A549 (cell line): ENCODE measurements around the gene VAT1L. TPM values are rescaled to one million over a fixed set of nuclear protein-coding genes. Genes with fewer than 3 reads are reported as not detected.

Experiments
- ATAC-seq, 2 experiments: fragments of 200-7000 bp in 1 of 2; fragments of >200 bp in 1 of 2; cut with Nextera tagmentation in 1 of 2; cut with Tn5 transposase in 1 of 2; 3 replicates each; pipeline versions ENCODE4 v1.8.0 to v1.9.1; 2018 to 2020; ENCODE audit warnings: mild to moderate bottlenecking in 1 of 2, moderate library complexity in 1 of 2
- CTCF ChIA-PET: fragments of 300-600 bp; sonication (Branson Sonifier 250); formaldehyde crosslinking; extraction: SDS; loops from one replicate; lab custom pipeline; 2021; ENCODE audit warnings: antibody characterized with exemption, inconsistent platforms; lab: Yijun Ruan, JAX
- POLR2A ChIA-PET: fragments of 350-600 bp; formaldehyde crosslinking; extraction: SDS; loops from one replicate; lab custom pipeline; 2021; ENCODE audit warnings: antibody characterized with exemption, inconsistent platforms; lab: Yijun Ruan, JAX
- DNase-seq, 2 experiments: peaks; one replicate each; pipeline versions ENCODE4 v3.0.0 to v3.0.0-alpha.2; 2011 to 2016; ENCODE audit warnings: low read depth in 1 of 2, low spot score in 1 of 2
- FAIRE-seq: peaks from 2 replicates; lab custom pipeline; 2011; peaks lifted over from hg19 to GRCh38; lab: Jason Lieb, UNC
- H3K27ac ChIP-seq, 2 experiments: fragments of >200 bp; sonication (Bioruptor Twin); formaldehyde crosslinking; 3 replicates each; pipeline ENCODE4 v1.5.1; 2016 to 2017
- H3K4me1 ChIP-seq: fragments of >200 bp; sonication (Bioruptor Twin); formaldehyde crosslinking; 3 replicates; pipeline ENCODE4 v1.6.1; 2016
- H3K4me2 ChIP-seq: fragments of >200 bp; sonication (Bioruptor Twin); formaldehyde crosslinking; 3 replicates; pipeline ENCODE4 v1.6.1; 2016
- H3K4me3 ChIP-seq: fragments of >200 bp; sonication (Bioruptor Twin); formaldehyde crosslinking; 3 replicates; pipeline ENCODE4 v1.5.1; 2016
- H3K9me3 ChIP-seq: fragments of >200 bp; sonication (Bioruptor Twin); formaldehyde crosslinking; 3 replicates; pipeline ENCODE4 v1.6.1; 2016
- BHLHE40 ChIP-seq: IDR thresholded peaks from 2 replicates; pipeline ENCODE4 v1.6.1; 2012; ENCODE audit warnings: low read depth, low read length, inconsistent platforms
- CBX2 ChIP-seq: fragments of 200-600 bp; sonication (generic); IDR thresholded peaks from 2 replicates; pipeline ENCODE4 v1.6.1; 2016; ENCODE audit warnings: low read depth, mild to moderate bottlenecking, borderline replicate concordance
- CBX8 ChIP-seq: fragments of 200-600 bp; sonication (generic); IDR thresholded peaks from 2 replicates; pipeline ENCODE4 v1.6.1; 2016
- EHMT2 ChIP-seq: fragments of 200-600 bp; sonication (generic); IDR thresholded peaks from 2 replicates; pipeline ENCODE4 v1.6.1; 2016; ENCODE audit warnings: antibody characterized with exemption, low read depth, mild to moderate bottlenecking, moderate library complexity
- ESRRA ChIP-seq: fragments of 150-350 bp; IDR thresholded peaks from 2 replicates; pipeline ENCODE4 v1.6.1; 2014; ENCODE audit warnings: mild to moderate bottlenecking, low read length, borderline replicate concordance
- FOXS1 ChIP-seq: fragments of 250-450 bp; sonication (Bioruptor Pico); IDR thresholded peaks from 2 replicates; pipeline ENCODE4 v1.5.0; 2020; ENCODE audit warnings: mild to moderate bottlenecking, moderate library complexity
- GATA3 ChIP-seq: IDR thresholded peaks from 2 replicates; pipeline ENCODE4 v1.6.1; 2012; ENCODE audit warnings: borderline replicate concordance
- HEYL ChIP-seq: fragments of 250-450 bp; sonication (Bioruptor Pico); IDR thresholded peaks from 2 replicates; pipeline ENCODE4 v1.8.0; 2021; ENCODE audit warnings: mild to moderate bottlenecking, moderate library complexity
- HOXA7 ChIP-seq: fragments of 250-450 bp; sonication (Bioruptor Pico); IDR thresholded peaks from 2 replicates; pipeline ENCODE4 v1.5.0; 2020; ENCODE audit warnings: mild to moderate bottlenecking, moderate library complexity
- HOXB5 ChIP-seq: fragments of 250-450 bp; sonication (Bioruptor Pico); IDR thresholded peaks from 2 replicates; pipeline ENCODE4 v1.5.0; 2020; ENCODE audit warnings: mild to moderate bottlenecking, moderate library complexity
- MAFK ChIP-seq: fragments of 450-650 bp; IDR thresholded peaks from 2 replicates; pipeline ENCODE4 v1.6.1; 2014; ENCODE audit not compliant: partially characterized antibody
- MAZ ChIP-seq: fragments of 150-350 bp; IDR thresholded peaks from 2 replicates; pipeline ENCODE4 v1.6.1; 2014; ENCODE audit warnings: antibody characterized with exemption, low read depth, low read length, borderline replicate concordance
- MYC ChIP-seq: IDR thresholded peaks from 2 replicates; pipeline ENCODE4 v1.6.1; 2012; ENCODE audit warnings: mild to moderate bottlenecking, inconsistent platforms, low read length, improper control_type of control experiment, borderline replicate concordance
- RAD21 ChIP-seq, 2 experiments: fragments of >200 bp in 1 of 2; sonication (Bioruptor Twin) in 1 of 2; formaldehyde crosslinking in 1 of 2; IDR thresholded peaks in 1 of 2; conservative IDR thresholded peaks in 1 of 2; 2 replicates in 1 of 2; 3 replicates in 1 of 2; pipeline ENCODE4 v1.6.1; 2012 to 2018; ENCODE audit warnings: inconsistent platforms in 1 of 2
- RARB ChIP-seq: fragments of 250-450 bp; sonication (Bioruptor Pico); IDR thresholded peaks from 2 replicates; pipeline ENCODE4 v1.8.0; 2021; ENCODE audit warnings: mild to moderate bottlenecking, moderate library complexity
- RFX5 ChIP-seq: fragments of 450-650 bp; IDR thresholded peaks from 2 replicates; pipeline ENCODE4 v1.7.1; 2014; ENCODE audit warnings: antibody characterized with exemption, mild to moderate bottlenecking, moderate library complexity
- SMC3 ChIP-seq: fragments of >200 bp; sonication (Bioruptor Twin); formaldehyde crosslinking; IDR thresholded peaks from 3 replicates; pipeline ENCODE4 v1.6.1; 2018; ENCODE audit warnings: inconsistent platforms
- ZC3H11A ChIP-seq: fragments of 450-650 bp; IDR thresholded peaks from 2 replicates; pipeline ENCODE4 v1.6.1; 2014; ENCODE audit warnings: antibody characterized with exemption, mild to moderate bottlenecking
- WGBS: methylation state at CpG from one replicate; pipeline ENCODE4 v1.1.6; 2017; ENCODE audit errors: missing lambda C conversion rate; 5-methylcytosine and 5-hydroxymethylcytosine counted together
- polyA plus RNA-seq, 4 experiments: library from polyadenylated mRNA; depleted of rRNA in 3 of 4; stranded (reverse); fragments of >200 nt; fragmentation: RNase III in 1 of 4; extraction: RNeasy Plus Mini Kit Qiagen cat#74134 plus additional on column Dnase treatment in 1 of 4; gene quantifications; 2 replicates in 3 of 4; 3 replicates in 1 of 4; pipeline ENCODE4 v1.2.3, GENCODE V29; 2011 to 2017
- TF ChIP-seq, protein P1 (sequence below): fragments of 200-600 bp; sonication (generic); IDR thresholded peaks from 2 replicates; pipeline ENCODE4 v1.6.1; 2016; ENCODE audit warnings: antibody characterized with exemption, mild to moderate bottlenecking, moderate library complexity
- TF ChIP-seq, protein P2 (sequence below): fragments of >200 bp; sonication (Bioruptor Twin); formaldehyde crosslinking; IDR thresholded peaks from 3 replicates; pipeline ENCODE4 v1.5.1; 2016
- TF ChIP-seq, protein P3 (sequence below): IDR thresholded peaks from 2 replicates; pipeline ENCODE4 v1.6.1; 2012

The VAT1L gene
- polyA plus RNA-seq, 2 of the 4 experiments (the other 2 are of a cell fraction): not detected

DNA sequence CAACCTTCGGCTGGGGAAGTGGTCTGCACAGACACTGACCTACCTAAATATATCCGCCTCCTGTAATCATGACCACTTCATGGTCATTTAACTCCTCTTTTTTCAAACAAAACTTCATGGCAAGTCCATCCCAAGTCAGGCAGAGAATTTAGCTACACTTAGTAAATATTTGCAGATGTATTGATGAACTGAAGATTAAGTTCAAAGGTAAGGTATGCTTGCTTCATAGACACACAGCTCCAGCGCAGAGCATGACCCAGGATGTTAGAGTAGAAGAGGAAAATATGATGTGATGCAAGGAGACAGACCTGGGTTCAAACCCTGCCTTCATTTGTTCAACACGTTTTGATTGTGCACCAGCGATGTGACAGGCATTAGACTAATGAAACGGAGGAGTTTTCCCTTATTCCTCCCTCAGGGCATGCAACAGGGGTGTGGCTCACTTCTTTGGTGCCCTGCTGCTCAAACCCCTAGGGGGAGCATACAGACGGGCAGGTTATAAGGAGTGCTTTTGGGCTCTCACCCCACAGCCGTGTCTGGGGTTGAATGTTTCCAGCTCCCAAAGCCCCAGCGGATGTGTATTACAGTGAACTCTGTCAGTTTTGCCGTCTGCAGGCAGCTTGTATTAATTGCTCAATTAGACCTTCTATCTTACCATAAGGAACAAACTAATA is 210.1 kb downstream of the VAT1L start:
- FAIRE-seq (no peak), ATAC-seq (no peak), DNase-seq (no peak)
- peaks cover 7% of the 10 kb centered on the region; the same call in 1 of the 3 replicates for H3K9me3 ChIP-seq
- no peaks in the 10 kb centered on the region for H3K4me1 ChIP-seq
- ChIA-PET POLR2A (no interaction called here), CTCF (interaction anchor here (1.3 to 1.7 kb wide), 3 partner anchors 9 to 26 kb away, joined by 4 read pairs; no protein-coding TSS in a partner anchor)
- H3K4me3 ChIP-seq: no peak overlapping the region
- TF ChIP-seq FOXS1 (CRISPR knock-in tag): no peak
- no peak for TF ChIP-seq RARB
- TF ChIP-seq, protein P1, sequence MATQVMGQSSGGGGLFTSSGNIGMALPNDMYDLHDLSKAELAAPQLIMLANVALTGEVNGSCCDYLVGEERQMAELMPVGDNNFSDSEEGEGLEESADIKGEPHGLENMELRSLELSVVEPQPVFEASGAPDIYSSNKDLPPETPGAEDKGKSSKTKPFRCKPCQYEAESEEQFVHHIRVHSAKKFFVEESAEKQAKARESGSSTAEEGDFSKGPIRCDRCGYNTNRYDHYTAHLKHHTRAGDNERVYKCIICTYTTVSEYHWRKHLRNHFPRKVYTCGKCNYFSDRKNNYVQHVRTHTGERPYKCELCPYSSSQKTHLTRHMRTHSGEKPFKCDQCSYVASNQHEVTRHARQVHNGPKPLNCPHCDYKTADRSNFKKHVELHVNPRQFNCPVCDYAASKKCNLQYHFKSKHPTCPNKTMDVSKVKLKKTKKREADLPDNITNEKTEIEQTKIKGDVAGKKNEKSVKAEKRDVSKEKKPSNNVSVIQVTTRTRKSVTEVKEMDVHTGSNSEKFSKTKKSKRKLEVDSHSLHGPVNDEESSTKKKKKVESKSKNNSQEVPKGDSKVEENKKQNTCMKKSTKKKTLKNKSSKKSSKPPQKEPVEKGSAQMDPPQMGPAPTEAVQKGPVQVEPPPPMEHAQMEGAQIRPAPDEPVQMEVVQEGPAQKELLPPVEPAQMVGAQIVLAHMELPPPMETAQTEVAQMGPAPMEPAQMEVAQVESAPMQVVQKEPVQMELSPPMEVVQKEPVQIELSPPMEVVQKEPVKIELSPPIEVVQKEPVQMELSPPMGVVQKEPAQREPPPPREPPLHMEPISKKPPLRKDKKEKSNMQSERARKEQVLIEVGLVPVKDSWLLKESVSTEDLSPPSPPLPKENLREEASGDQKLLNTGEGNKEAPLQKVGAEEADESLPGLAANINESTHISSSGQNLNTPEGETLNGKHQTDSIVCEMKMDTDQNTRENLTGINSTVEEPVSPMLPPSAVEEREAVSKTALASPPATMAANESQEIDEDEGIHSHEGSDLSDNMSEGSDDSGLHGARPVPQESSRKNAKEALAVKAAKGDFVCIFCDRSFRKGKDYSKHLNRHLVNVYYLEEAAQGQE: no peak
- no peak for TF ChIP-seq ZC3H11A
- TF ChIP-seq CBX8: no peak
- no peak for TF ChIP-seq BHLHE40
- TF ChIP-seq HOXA7 (CRISPR knock-in tag): no peak
- TF ChIP-seq GATA3: no peak
- no peak for TF ChIP-seq CBX2
- H3K4me2 ChIP-seq: no peak overlapping the region
- no peak overlapping the region for H3K27ac ChIP-seq
- WGBS: 25% methylated on average over 9 of the region's 10 CpGs

DNA sequence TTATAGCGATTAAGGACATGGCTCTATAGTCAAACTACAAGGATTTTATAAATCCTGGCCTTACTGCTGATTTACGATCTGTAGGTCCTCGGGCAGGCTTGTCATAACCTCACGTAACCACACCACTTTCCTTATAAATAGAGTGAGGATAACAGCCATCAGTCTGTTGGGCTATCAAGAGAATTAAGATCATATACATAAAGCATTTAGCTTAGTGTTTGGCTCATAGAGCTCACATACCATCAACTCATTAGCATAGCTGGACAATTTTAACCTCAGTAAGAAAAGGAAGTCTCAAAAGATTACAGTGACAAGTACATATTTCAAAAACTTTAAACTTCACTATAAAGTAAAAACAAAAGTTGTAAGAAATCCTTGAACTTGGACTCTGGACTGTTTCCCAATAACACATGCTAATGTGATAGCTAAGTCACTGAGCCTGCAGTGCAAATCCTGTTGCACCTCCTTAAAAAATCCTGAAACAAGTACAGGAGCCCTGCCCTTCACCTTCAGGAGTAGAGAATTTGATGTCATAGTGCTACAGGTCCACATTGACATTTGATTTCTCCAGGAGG is 213.2 kb downstream of the VAT1L start:
- no peak overlapping the region for H3K4me2 ChIP-seq
- H3K9me3 ChIP-seq: no peaks in the 10 kb centered on the region
- CTCF ChIA-PET: interaction anchor here (0.6 to 2.8 kb wide), 7 partner anchors 8 to 418 kb away, joined by 3 to 18 read pairs (median 4); no protein-coding TSS in a partner anchor
- H3K4me3 ChIP-seq: no peak overlapping the region
- TF ChIP-seq ESRRA (no peak), EHMT2 (no peak), BHLHE40 (no peak), HEYL (no peak), MAZ (no peak)
- no peaks in the 10 kb centered on the region for H3K4me1 ChIP-seq
- no peak overlapping the region for H3K27ac ChIP-seq
- no peak for DNase-seq
- POLR2A ChIA-PET: no interaction called here
- no peak for ATAC-seq
- 4% methylated on average over 4 of the region's 4 CpGs for WGBS
- FAIRE-seq: no peak

DNA sequence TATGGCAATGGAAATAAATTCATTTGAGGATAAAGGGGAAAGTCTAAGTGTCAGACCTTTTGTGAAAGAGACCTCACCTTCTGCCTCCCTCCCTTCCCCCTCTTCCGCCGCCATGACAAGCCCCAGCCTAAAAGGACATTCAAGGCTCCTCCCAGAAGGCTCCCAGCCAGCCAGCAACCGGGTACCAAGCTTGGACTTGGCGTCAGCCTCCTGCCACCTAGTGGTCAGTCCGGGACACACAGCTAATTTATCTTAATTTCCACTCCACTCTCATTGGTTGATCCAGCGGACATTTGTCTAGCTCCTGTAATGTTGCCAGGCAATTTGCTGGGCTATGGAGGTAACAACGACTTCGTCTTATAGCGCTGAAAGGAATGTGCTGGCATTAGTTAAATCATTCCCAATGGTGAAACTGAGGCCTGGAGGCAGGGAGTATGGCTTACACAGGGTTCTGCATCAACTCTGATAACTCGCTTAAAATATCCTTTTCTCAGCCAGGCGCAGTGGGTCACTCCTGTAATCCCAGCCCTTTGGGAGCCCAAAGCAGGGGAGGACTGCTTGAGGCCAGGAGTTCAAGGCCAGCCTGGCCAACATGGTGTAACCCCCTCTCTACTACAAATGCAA is 214.7 kb downstream of the VAT1L start:
- peak; percentile 81 to 96 for ATAC-seq
- Histone ChIP-seq H3K4me1 (no peaks in the 10 kb centered on the region), H3K4me3 (no peak overlapping the region)
- TF ChIP-seq MAFK (no peak), SMC3 (peak; percentile 54), RFX5 (peak; percentile 56; the same call in 1 of the 2 replicates), MYC (no peak), RAD21 (conservative IDR thresholded peaks at IDR 0.05 in 1 of 2, IDR thresholded peaks at IDR 0.05 in 1 of 2) (peak; percentile 67 to 74), HOXB5 (peak; percentile 86; the same call in 1 of the 2 replicates)
- TF ChIP-seq, protein P2, sequence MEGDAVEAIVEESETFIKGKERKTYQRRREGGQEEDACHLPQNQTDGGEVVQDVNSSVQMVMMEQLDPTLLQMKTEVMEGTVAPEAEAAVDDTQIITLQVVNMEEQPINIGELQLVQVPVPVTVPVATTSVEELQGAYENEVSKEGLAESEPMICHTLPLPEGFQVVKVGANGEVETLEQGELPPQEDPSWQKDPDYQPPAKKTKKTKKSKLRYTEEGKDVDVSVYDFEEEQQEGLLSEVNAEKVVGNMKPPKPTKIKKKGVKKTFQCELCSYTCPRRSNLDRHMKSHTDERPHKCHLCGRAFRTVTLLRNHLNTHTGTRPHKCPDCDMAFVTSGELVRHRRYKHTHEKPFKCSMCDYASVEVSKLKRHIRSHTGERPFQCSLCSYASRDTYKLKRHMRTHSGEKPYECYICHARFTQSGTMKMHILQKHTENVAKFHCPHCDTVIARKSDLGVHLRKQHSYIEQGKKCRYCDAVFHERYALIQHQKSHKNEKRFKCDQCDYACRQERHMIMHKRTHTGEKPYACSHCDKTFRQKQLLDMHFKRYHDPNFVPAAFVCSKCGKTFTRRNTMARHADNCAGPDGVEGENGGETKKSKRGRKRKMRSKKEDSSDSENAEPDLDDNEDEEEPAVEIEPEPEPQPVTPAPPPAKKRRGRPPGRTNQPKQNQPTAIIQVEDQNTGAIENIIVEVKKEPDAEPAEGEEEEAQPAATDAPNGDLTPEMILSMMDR: peak; percentile 63
- TF ChIP-seq, protein P3, sequence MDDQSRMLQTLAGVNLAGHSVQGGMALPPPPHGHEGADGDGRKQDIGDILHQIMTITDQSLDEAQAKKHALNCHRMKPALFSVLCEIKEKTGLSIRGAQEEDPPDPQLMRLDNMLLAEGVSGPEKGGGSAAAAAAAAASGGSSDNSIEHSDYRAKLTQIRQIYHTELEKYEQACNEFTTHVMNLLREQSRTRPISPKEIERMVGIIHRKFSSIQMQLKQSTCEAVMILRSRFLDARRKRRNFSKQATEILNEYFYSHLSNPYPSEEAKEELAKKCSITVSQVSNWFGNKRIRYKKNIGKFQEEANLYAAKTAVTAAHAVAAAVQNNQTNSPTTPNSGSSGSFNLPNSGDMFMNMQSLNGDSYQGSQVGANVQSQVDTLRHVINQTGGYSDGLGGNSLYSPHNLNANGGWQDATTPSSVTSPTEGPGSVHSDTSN: no peak
- TF ChIP-seq, all 56 proteins: peak for 5
- FAIRE-seq (no peak), DNase-seq (peak; percentile 72 to 87)
- WGBS: 10% methylated on average over 11 of the region's 11 CpGs
- H3K9me3 ChIP-seq: no peaks in the 10 kb centered on the region
- ChIA-PET CTCF (interaction anchor here (0.6 to 2.8 kb wide), 25 partner anchors 9 to 419 kb away, joined by 3 to 18 read pairs (median 4); no protein-coding TSS in a partner anchor), POLR2A (no interaction called here)
- no peak overlapping the region for H3K27ac ChIP-seq
- no peak overlapping the region; the same call in 2 of the 3 replicates for H3K4me2 ChIP-seq
